Neural cell (in vitro differentiated cells): ENCODE measurements around the gene TSPAN9.

Experiments
- EP300 ChIP-seq: fragments of 450-650 bp; conservative IDR thresholded peaks from 2 replicates; pipeline ENCODE4 v1.6.1; 2014; ENCODE audit warnings: antibody characterized with exemption, mild to moderate bottlenecking, moderate library complexity; ENCODE audit not compliant: poor library complexity, severe bottlenecking
- EZH2 ChIP-seq: fragments of 200-600, 300-800 bp; shearing (Covaris generic), sonication (generic); IDR thresholded peaks from 2 replicates; pipeline ENCODE4 v1.6.1; 2014; ENCODE audit warnings: antibody characterized with exemption, low read length, borderline replicate concordance, mild to moderate bottlenecking; ENCODE audit not compliant: insufficient read depth, poor library complexity, severe bottlenecking
- MXI1 ChIP-seq: fragments of 450-650 bp; conservative IDR thresholded peaks from 2 replicates; pipeline ENCODE4 v1.6.1; 2014; ENCODE audit warnings: antibody characterized with exemption, mild to moderate bottlenecking; ENCODE audit not compliant: poor library complexity, severe bottlenecking
- POLR2AphosphoS5 ChIP-seq: IDR thresholded peaks from 2 replicates; pipeline ENCODE4 v1.6.1; 2012
- TF ChIP-seq, protein P1 (sequence below): fragments of 450-650 bp; IDR thresholded peaks from 2 replicates; pipeline ENCODE4 v1.5.1; 2014; ENCODE audit warnings: antibody characterized with exemption, mild to moderate bottlenecking, moderate library complexity; ENCODE audit not compliant: poor library complexity, severe bottlenecking

DNA sequence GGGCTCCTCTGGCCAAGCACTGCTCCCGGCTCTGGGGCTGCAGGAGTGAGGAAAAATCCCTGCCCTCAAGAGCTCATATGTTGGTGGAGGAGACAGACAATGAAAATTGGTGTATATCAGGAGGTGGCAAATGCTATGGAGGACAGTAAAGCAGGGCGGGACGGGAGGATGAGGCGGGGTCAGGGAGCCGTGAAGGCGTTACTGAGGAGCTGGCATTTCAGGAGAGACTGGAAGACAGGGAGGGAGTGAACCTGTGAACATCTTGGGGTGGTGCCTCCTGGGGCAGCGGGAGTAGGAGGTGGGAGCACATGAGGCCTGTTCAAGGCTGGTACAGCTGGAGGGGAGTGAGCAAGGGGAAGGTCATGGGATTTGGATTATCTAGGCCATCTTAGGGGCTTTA is 26.6 kb downstream of the TSPAN9 start:
- TF ChIP-seq POLR2AphosphoS5: no peak
- TF ChIP-seq EP300: no peak
- TF ChIP-seq, protein P1, sequence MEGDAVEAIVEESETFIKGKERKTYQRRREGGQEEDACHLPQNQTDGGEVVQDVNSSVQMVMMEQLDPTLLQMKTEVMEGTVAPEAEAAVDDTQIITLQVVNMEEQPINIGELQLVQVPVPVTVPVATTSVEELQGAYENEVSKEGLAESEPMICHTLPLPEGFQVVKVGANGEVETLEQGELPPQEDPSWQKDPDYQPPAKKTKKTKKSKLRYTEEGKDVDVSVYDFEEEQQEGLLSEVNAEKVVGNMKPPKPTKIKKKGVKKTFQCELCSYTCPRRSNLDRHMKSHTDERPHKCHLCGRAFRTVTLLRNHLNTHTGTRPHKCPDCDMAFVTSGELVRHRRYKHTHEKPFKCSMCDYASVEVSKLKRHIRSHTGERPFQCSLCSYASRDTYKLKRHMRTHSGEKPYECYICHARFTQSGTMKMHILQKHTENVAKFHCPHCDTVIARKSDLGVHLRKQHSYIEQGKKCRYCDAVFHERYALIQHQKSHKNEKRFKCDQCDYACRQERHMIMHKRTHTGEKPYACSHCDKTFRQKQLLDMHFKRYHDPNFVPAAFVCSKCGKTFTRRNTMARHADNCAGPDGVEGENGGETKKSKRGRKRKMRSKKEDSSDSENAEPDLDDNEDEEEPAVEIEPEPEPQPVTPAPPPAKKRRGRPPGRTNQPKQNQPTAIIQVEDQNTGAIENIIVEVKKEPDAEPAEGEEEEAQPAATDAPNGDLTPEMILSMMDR: no peak
- no peak for TF ChIP-seq MXI1
- TF ChIP-seq EZH2: no peak
